Suprapubic skin (tissue), 4 donors: ENCODE data around the gene NSMCE1. TPM values are rescaled to one million over a fixed set of nuclear protein-coding genes. Genes with fewer than 3 reads are reported as not detected.
A peak's percentile ranks its signal among the peaks of the same experiment; 100 is the strongest.
"Not testable (repeated sequence)": the region's sequence is repeated elsewhere in the genome, so short reads cannot be mapped to it uniquely, and the experiment has no call there.

Source experiments
- DNase-seq, 2 donors: peaks; one replicate each; pipeline ENCODE4 v3.0.0-alpha.2; 2019; ENCODE audit warnings: low spot score in 2 of 2
- H3K27ac ChIP-seq: fragments of 200-600 bp; sonication (generic); one replicate; pipeline ENCODE4 v1.5.1; 2019
- H3K27me3 ChIP-seq: fragments of 200-600 bp; sonication (generic); one replicate; pipeline ENCODE4 v1.5.1; 2019
- H3K36me3 ChIP-seq: fragments of 200-600 bp; sonication (generic); one replicate; pipeline ENCODE4 v1.5.1; 2019
- H3K4me1 ChIP-seq: fragments of 200-600 bp; sonication (generic); one replicate; pipeline ENCODE4 v1.5.1; 2019
- H3K4me3 ChIP-seq: fragments of 200-600 bp; sonication (generic); one replicate; pipeline ENCODE4 v1.5.1; 2019; ENCODE audit warnings: mild to moderate bottlenecking
- H3K9me3 ChIP-seq: fragments of 200-600 bp; sonication (generic); one replicate; pipeline ENCODE4 v1.5.1; 2019
- CTCF ChIP-seq, 2 donors: fragments of 200-600 bp in 1 of 2; fragments of 450-650 bp in 1 of 2; sonication (generic) in 1 of 2; IDR thresholded peaks; one replicate each; pipeline ENCODE4 v1.5.1; 2016 to 2019; ENCODE audit warnings: antibody characterized with exemption in 2 of 2, mild to moderate bottlenecking in 1 of 2, moderate library complexity in 1 of 2
- EP300 ChIP-seq: sonication (generic); formaldehyde crosslinking; IDR thresholded peaks from one replicate; pipeline ENCODE4 v1.6.1; 2017; ENCODE audit warnings: antibody characterized with exemption
- POLR2A ChIP-seq, 2 donors: fragments of 450-650 bp; IDR thresholded peaks; one replicate each; pipeline ENCODE4 v1.6.1; 2017; ENCODE audit warnings: antibody characterized with exemption in 2 of 2, mild to moderate bottlenecking in 2 of 2, moderate library complexity in 2 of 2
- POLR2AphosphoS5 ChIP-seq, 3 donors: sonication (generic); formaldehyde crosslinking; IDR thresholded peaks; one replicate each; pipeline ENCODE4 v1.6.1; 2017; ENCODE audit warnings: antibody characterized with exemption in 3 of 3
- WGBS: methylation state at CpG from one replicate; pipeline ENCODE4 v1.1.5; 2018; 5-methylcytosine and 5-hydroxymethylcytosine counted together
- total RNA-seq, 4 donors: library from RNA; depleted of rRNA; stranded (reverse); fragments of >200 nt; gene quantifications; one replicate each; pipeline ENCODE4 v1.1.0, GENCODE V29; 2016

The NSMCE1 gene
- total RNA-seq, 4 donors from 2014 or later: 23.0 to 32.2 (median 29.3) TPM

GRCh38 chr16:27252206-27252585 lies 16.4 kb downstream of the NSMCE1 start:
- DNase-seq: no peak
- TF ChIP-seq POLR2AphosphoS5 (IDR thresholded peaks at IDR 0.05): no peak
- no peak for TF ChIP-seq POLR2A (IDR thresholded peaks at IDR 0.05)
- no peak for TF ChIP-seq EP300
- no peak overlapping the region for H3K4me3 ChIP-seq
- WGBS: 94% methylated on average over 6 of the region's 6 CpGs
- no peak overlapping the region for H3K27ac ChIP-seq
- no peaks in the 10 kb centered on the region for H3K27me3 ChIP-seq
- peaks cover 3% of the 10 kb centered on the region for H3K36me3 ChIP-seq
- peaks cover 11% of the 10 kb centered on the region for H3K4me1 ChIP-seq
- no peaks in the 10 kb centered on the region for H3K9me3 ChIP-seq

DNA sequence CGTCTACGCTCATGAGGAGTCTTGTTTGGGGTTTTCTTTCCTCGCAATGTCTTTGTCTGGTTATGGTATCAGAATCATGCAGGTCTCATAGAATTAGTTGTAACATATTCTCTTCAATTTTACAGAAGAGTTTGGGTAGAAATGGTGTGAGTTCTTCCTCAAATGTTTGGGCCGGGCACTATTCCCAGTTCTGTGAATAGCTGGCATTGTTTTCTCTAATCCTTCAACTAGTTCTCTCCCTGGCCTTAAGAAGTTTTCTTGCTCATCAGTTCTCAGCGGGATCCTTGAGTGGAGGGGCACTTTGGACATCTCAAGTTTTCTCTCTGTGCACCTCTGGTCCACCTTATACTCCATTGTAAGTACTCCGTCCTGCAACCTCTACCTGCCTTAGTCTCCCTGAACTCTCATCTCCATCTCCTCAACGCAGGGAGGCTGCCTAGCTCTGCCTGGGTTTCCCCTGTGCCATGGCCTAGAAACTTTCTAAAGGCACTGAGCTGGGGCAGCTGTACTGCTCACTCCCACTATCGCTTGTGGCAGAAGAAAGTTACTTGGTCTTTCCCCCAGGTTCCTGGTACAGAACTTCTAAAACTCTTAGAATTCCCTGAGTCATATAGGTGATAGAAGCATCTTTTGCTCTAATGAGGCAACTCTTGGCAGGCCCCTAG lies 16.9 kb downstream of the NSMCE1 start:
- TF ChIP-seq POLR2A (IDR thresholded peaks at IDR 0.05) (no peak), POLR2AphosphoS5 (IDR thresholded peaks at IDR 0.05) (no peak), CTCF (IDR thresholded peaks at IDR 0.05) (no peak), EP300 (no peak)
- Histone ChIP-seq H3K27ac (no peak overlapping the region), H3K4me3 (no peak overlapping the region), H3K4me1 (peaks cover 8% of the 10 kb centered on the region), H3K36me3 (no peaks in the 10 kb centered on the region), H3K27me3 (no peaks in the 10 kb centered on the region), H3K9me3 (no peaks in the 10 kb centered on the region)
- 90% methylated on average over 8 of the region's 8 CpGs for WGBS
- DNase-seq: no peak

DNA sequence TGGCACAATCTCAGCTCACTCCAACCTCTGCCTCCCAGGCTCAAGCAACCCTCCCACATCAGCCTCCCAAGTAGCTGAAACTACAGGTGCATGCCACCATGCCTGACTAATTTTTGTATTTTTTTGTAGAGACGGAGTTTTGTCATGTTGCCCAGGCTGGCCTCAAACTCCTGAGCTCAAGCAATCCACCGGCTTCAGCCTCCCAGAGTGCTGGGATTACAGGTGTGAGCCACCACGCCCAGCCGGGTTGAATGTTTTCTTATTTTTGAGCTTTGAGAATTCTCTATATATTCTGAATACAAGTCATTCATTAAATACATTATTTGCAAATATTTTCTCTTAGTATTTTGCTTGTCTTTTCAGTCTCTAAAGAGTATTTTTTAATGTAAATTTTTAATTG lies 19.7 kb downstream of the NSMCE1 start:
- H3K4me1 ChIP-seq: peaks cover 25% of the 10 kb centered on the region
- WGBS: 99% methylated on average over 4 of the region's 4 CpGs
- DNase-seq, H3K27ac ChIP-seq, H3K27me3 ChIP-seq, H3K9me3 ChIP-seq, H3K36me3 ChIP-seq, H3K4me3 ChIP-seq: not testable (repeated sequence)

DNA sequence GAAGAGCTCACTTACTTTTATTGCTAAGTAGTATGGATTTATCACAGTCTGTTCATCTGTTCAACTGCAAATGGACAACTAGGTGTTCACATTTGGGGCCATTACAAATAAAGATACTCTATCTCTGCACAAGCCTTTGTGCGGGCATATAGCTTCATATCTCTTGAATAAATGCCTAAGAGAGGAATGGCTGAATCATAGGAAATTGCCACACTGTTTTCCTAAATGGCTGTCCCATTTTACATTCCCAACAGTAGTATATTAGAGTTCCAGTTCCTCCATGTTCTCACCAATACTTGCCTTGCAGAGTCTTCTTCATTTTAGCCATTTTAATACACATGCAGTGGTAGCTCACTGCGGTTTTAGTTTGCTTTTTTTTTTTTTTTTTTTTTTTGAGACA lies 20.5 kb downstream of the NSMCE1 start:
- Histone ChIP-seq H3K4me3 (no peak overlapping the region), H3K9me3 (no peaks in the 10 kb centered on the region), H3K27me3 (no peaks in the 10 kb centered on the region), H3K27ac (no peak overlapping the region), H3K4me1 (peaks cover 27% of the 10 kb centered on the region), H3K36me3 (no peaks in the 10 kb centered on the region)
- TF ChIP-seq EP300: no peak
- no peak for TF ChIP-seq CTCF (IDR thresholded peaks at IDR 0.05)
- no peak for TF ChIP-seq POLR2AphosphoS5 (IDR thresholded peaks at IDR 0.05)
- no peak for TF ChIP-seq POLR2A (IDR thresholded peaks at IDR 0.05)
- DNase-seq: no peak
- 92% methylated on average over 2 of the region's 2 CpGs for WGBS

DNA sequence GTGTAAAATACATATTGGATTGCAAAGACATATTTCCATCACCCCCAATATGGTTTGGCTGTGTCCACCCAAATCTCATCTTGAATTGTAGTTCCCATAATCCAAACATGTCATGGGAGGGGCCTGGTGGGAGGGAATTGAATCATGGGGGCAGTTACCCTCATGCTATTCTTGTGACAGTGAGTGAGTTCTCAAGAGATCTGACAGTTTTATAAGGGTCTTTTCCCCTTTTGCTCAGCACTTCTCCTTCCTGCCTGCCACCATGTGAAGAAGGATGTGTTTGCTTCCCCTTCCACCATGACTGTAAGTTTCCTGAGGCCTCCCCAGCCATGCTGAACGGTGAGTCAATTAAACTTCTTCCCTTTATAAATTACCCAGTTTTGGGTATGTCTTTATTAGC lies 21.5 kb downstream of the NSMCE1 start:
- H3K4me1 ChIP-seq: peaks cover 34% of the 10 kb centered on the region
- H3K27ac ChIP-seq, H3K4me3 ChIP-seq, H3K27me3 ChIP-seq, H3K9me3 ChIP-seq, H3K36me3 ChIP-seq, DNase-seq: not testable (repeated sequence)
- 69% methylated on average over 1 of the region's 1 CpG for WGBS

GRCh38 chr16:27246439-27246838 lies 22.1 kb downstream of the NSMCE1 start:
- H3K27me3 ChIP-seq: no peaks in the 10 kb centered on the region
- H3K4me1 ChIP-seq: peaks cover 35% of the 10 kb centered on the region
- WGBS: 76% methylated on average over 4 of the region's 4 CpGs
- no peaks in the 10 kb centered on the region for H3K9me3 ChIP-seq
- TF ChIP-seq POLR2AphosphoS5 (IDR thresholded peaks at IDR 0.05) (no peak), CTCF (IDR thresholded peaks at IDR 0.05) (peak in 1 of 2 donors; percentile 5)
- H3K36me3 ChIP-seq: no peaks in the 10 kb centered on the region
- H3K27ac ChIP-seq: peak overlapping the region; percentile 26
- DNase-seq: no peak
- no peak overlapping the region for H3K4me3 ChIP-seq
